NB4 (cell line): Measurements from ENCODE around the gene TRAIP.
A peak's percentile ranks its signal among the peaks of the same experiment; 100 is the strongest.

Source experiments
- DNase-seq: peaks from one replicate; pipeline ENCODE4 v3.0.0; 2010; ENCODE audit warnings: low read depth
- H3K4me3 ChIP-seq: one replicate; pipeline ENCODE4 v1.5.1; 2011; ENCODE audit warnings: mild to moderate bottlenecking, low read depth, low read length, moderate library complexity
- CTCF ChIP-seq: IDR thresholded peaks from one replicate; pipeline ENCODE4 v1.5.1; 2012; ENCODE audit warnings: low read depth, low read length
- MAX ChIP-seq: IDR thresholded peaks from 2 replicates; pipeline ENCODE4 v1.6.1; 2011; ENCODE audit warnings: low read depth, low read length
- MYC ChIP-seq: IDR thresholded peaks from 2 replicates; pipeline ENCODE4 v1.6.1; 2011; ENCODE audit warnings: low read depth, low read length
- POLR2A ChIP-seq: IDR thresholded peaks from 2 replicates; pipeline ENCODE4 v1.6.1; 2011; ENCODE audit warnings: mild to moderate bottlenecking; ENCODE audit not compliant: insufficient read length; ENCODE audit errors: extremely low read depth

Gene TRAIP

GRCh38 chr3:49805367-49805782 lies 51.0 kb downstream of the TRAIP start:
- peak overlapping the region; percentile 83 for H3K4me3 ChIP-seq
- TF ChIP-seq MAX, result peak; percentile 91
- TF ChIP-seq MYC, result peak; percentile 95
- no peak for TF ChIP-seq POLR2A
- no peak for TF ChIP-seq CTCF
- peak; percentile 99 for DNase-seq

GRCh38 chr3:49804141-49805041 lies 52.0 kb downstream of the TRAIP start:
- peak overlapping the region; percentile 83 for H3K4me3 ChIP-seq
- peak; percentile 63 for DNase-seq
- TF ChIP-seq CTCF (no peak), MAX (peak; percentile 60), POLR2A (peak; percentile 4), MYC (0 out of 2 replicates have a peak, but pooled peaks have one; percentile 42)

GRCh38 chr3:49803465-49804140 lies 52.8 kb downstream of the TRAIP start:
- peak; percentile 85 for DNase-seq
- peak overlapping the region; percentile 83 for H3K4me3 ChIP-seq
- TF ChIP-seq MAX (peak; percentile 57; the same call in 1 of the 2 replicates), POLR2A (peak; percentile 6), CTCF (no peak)

- TF ChIP-seq POLR2A, result peak; percentile 57
- peak; percentile 74 for TF ChIP-seq CTCF
- peak; percentile 25; the same call in 1 of the 2 replicates for TF ChIP-seq MYC
- TF ChIP-seq MAX, result peak; percentile 55; the same call in 1 of the 2 replicates
- DNase-seq, result peak; percentile 89
- H3K4me3 ChIP-seq, result peak within 1 kb of the TSS; percentile 83
Observed at GRCh38 chr3:49802719-49803464, 53.5 kb downstream of the TRAIP start, which contains the start of gene INKA1. TSS of gene INKA1 (plus strand) at chr3:49803261. CDS start at chr3:49803393, 132 bp downstream.

GRCh38 chr3:49801160-49801559 lies 55.2 kb downstream of the TRAIP start:
- H3K4me3 ChIP-seq, result no peak overlapping the region
- DNase-seq, result no peak
- no peak for TF ChIP-seq CTCF
- no peak for TF ChIP-seq MYC
- no peak for TF ChIP-seq POLR2A
- no peak for TF ChIP-seq MAX
